ENCODE data around the gene BCL7A. TPM values are rescaled to one million over a fixed set of nuclear protein-coding genes. Genes with fewer than 3 reads are reported as not detected.

The BCL7A gene
- polyA plus RNA-seq, 2 of the 4 experiments (the other 2 are of a cell fraction): 9.2 to 9.4 TPM

GRCh38 chr12:122014781-122015180 is 6.9 kb upstream of the BCL7A start:
- no peak for TF ChIP-seq BHLHE40 (IDR thresholded peaks at IDR 0.05; ENCODE audit: low read depth, low read length)
- no peak for TF ChIP-seq POLR2AphosphoS2 (conservative IDR thresholded peaks at IDR 0.05; ENCODE audit: low read length)
- TF ChIP-seq HEYL (CRISPR knock-in tag; IDR thresholded peaks at IDR 0.05): no peak
- TF ChIP-seq SMC3 (IDR thresholded peaks at IDR 0.05): no peak
- no peak for TF ChIP-seq PHF8 (IDR thresholded peaks at IDR 0.05; ENCODE audit: borderline replicate concordance, low read depth)
- TF ChIP-seq GATA3 (IDR thresholded peaks at IDR 0.05; ENCODE audit: borderline replicate concordance): no peak
- no peak for TF ChIP-seq REST (IDR thresholded peaks at IDR 0.05)
- no peak for TF ChIP-seq RFX5 (IDR thresholded peaks at IDR 0.05)
- no peak for TF ChIP-seq EHF (CRISPR knock-in tag; IDR thresholded peaks at IDR 0.05)
- no peak for TF ChIP-seq RCOR1 (IDR thresholded peaks at IDR 0.05; ENCODE audit: low read depth, low read length)
- TF ChIP-seq HDAC2 (IDR thresholded peaks at IDR 0.05): no peak
- no peak for TF ChIP-seq CEBPB (IDR thresholded peaks at IDR 0.05)
- H3K27ac ChIP-seq: no peak overlapping the region
- H3K9me3 ChIP-seq: peaks cover 11% of the 10 kb centered on the region; the same call in 1 of the 3 replicates
- FAIRE-seq (no peak), ATAC-seq (peak; percentile 30 to 34; a peak in 2 of 6 replicates), DNase-seq (ENCODE audit: low read depth in 1 of 2, low spot score in 1 of 2) (no peak)
- 79% methylated on average over 5 of the region's 5 CpGs for WGBS (ENCODE audit: missing lambda C conversion rate)
- no peak overlapping the region for H3K4me3 ChIP-seq
- ChIA-PET CTCF (interaction anchor here (1.4 kb wide), 2 partner anchors 109 kb away, joined by 3 to 4 read pairs; no protein-coding TSS in a partner anchor), POLR2A (no interaction called here)
- no peaks in the 10 kb centered on the region for H3K4me1 ChIP-seq
- no peak overlapping the region for H3K4me2 ChIP-seq

GRCh38 chr12:122018457-122018856 is 3.2 kb upstream of the BCL7A start:
- Histone ChIP-seq H3K27ac (no peak overlapping the region), H3K4me1 (peaks cover 6% of the 10 kb centered on the region; the same call in 2 of the 3 replicates), H3K9me3 (peaks cover 11% of the 10 kb centered on the region; the same call in 1 of the 3 replicates), H3K4me3 (no peak overlapping the region), H3K4me2 (no peak overlapping the region)
- ChIA-PET CTCF (interaction anchor here (1.0 to 1.4 kb wide), 2 partner anchors 102 to 207 kb away, joined by 3 to 4 read pairs; no protein-coding TSS in a partner anchor), POLR2A (no interaction called here)
- FAIRE-seq (no peak), DNase-seq (ENCODE audit: low read depth in 1 of 2, low spot score in 1 of 2) (no peak), ATAC-seq (no peak)
- TF ChIP-seq FOSB (CRISPR knock-in tag; IDR thresholded peaks at IDR 0.05): no peak
- no peak for TF ChIP-seq EP300 (IDR thresholded peaks at IDR 0.05)
- no peak for TF ChIP-seq PHF8 (IDR thresholded peaks at IDR 0.05; ENCODE audit: borderline replicate concordance, low read depth)
- no peak for TF ChIP-seq EHMT2 (IDR thresholded peaks at IDR 0.05; ENCODE audit: low read depth)
- TF ChIP-seq USF2 (IDR thresholded peaks at IDR 0.05): no peak
- no peak for TF ChIP-seq BHLHE40 (IDR thresholded peaks at IDR 0.05; ENCODE audit: low read depth, low read length)
- no peak for TF ChIP-seq CBX2 (IDR thresholded peaks at IDR 0.05; ENCODE audit: borderline replicate concordance, low read depth)
- TF ChIP-seq BCL3 (IDR thresholded peaks at IDR 0.05): no peak
- TF ChIP-seq NPAS2 (CRISPR knock-in tag; IDR thresholded peaks at IDR 0.05; ENCODE audit: borderline replicate concordance): no peak
- TF ChIP-seq FOSL2 (IDR thresholded peaks at IDR 0.05): no peak
- TF ChIP-seq FOSL2 (CRISPR knock-in tag; IDR thresholded peaks at IDR 0.05): no peak
- no peak for TF ChIP-seq HES2 (IDR thresholded peaks at IDR 0.05)
- no peak for TF ChIP-seq JUN (IDR thresholded peaks at IDR 0.05)
- TF ChIP-seq RFX5 (IDR thresholded peaks at IDR 0.05): no peak
- no peak for TF ChIP-seq KDM5A (IDR thresholded peaks at IDR 0.05)
- TF ChIP-seq ZSCAN20 (CRISPR knock-in tag; IDR thresholded peaks at IDR 0.05): no peak
- TF ChIP-seq HOXB5 (CRISPR knock-in tag; IDR thresholded peaks at IDR 0.05): no peak

All from A549 (cell line).